ENCODE data around the gene IDUA.

DNA sequence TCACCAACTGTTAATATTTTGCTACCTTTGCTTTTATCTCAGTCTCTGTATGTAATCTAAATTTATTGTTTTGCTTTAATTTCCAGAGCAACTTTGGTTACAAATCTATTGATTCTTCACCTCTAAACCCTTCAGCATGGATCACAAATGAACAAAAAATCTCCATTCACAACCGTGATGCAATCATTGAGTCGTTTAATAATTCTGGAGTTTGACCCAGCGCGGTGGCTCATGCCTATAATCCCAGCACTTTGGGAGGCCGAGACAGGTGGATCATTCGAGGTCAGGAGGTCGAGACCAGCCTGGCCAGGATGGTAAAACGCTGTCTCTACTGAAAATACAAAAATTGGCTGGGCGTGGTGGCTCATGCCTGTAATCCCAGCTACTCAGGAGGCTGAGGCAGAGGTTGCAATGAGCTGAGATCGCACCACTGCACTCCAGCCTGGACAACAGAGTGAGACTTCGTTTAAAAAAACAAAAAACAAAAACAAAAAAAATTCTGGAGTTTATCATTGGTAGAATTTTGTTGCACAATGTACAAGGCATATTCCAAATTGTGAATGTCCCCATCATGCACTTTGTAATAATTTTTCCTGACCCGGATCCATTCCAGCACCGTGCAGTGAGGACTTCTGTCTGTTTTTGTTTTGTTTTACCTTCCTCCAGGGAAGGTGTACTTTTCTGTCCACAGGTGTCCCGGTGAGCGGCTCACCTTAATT lies 2.3 kb upstream of the IDUA start:
- TF ChIP-seq, protein P1, sequence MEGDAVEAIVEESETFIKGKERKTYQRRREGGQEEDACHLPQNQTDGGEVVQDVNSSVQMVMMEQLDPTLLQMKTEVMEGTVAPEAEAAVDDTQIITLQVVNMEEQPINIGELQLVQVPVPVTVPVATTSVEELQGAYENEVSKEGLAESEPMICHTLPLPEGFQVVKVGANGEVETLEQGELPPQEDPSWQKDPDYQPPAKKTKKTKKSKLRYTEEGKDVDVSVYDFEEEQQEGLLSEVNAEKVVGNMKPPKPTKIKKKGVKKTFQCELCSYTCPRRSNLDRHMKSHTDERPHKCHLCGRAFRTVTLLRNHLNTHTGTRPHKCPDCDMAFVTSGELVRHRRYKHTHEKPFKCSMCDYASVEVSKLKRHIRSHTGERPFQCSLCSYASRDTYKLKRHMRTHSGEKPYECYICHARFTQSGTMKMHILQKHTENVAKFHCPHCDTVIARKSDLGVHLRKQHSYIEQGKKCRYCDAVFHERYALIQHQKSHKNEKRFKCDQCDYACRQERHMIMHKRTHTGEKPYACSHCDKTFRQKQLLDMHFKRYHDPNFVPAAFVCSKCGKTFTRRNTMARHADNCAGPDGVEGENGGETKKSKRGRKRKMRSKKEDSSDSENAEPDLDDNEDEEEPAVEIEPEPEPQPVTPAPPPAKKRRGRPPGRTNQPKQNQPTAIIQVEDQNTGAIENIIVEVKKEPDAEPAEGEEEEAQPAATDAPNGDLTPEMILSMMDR (IDR thresholded peaks at IDR 0.05; ENCODE audit: low read depth, low read length): no peak
- TF ChIP-seq EZH2phosphoT487 (IDR thresholded peaks at IDR 0.05; ENCODE audit: low read depth): no peak

All from OCI-LY3 (cell line).